Neuronal stem cell (in vitro differentiated cells): ENCODE results near the gene ELANE.
A peak's percentile ranks its signal among the peaks of the same experiment; 100 is the strongest.
"Not testable (repeated sequence)": the region's sequence is repeated elsewhere in the genome, so short reads cannot be mapped to it uniquely, and the experiment has no call there.

Experiments
- DNase-seq: peaks from one replicate; pipeline ENCODE4 v3.0.0-alpha.2; 2013; ENCODE audit warnings: low spot score
- H2AFZ ChIP-seq: one replicate; pipeline ENCODE4 v1.6.1; 2013; ENCODE audit warnings: mild to moderate bottlenecking, low read length, inconsistent platforms
- H2AK5ac ChIP-seq: 2 replicates; pipeline ENCODE4 v1.6.1; 2013; ENCODE audit warnings: low read depth, mild to moderate bottlenecking, inconsistent platforms, low read length, moderate library complexity, mixed read lengths
- H2BK120ac ChIP-seq: 2 replicates; pipeline ENCODE4 v1.6.1; 2013; ENCODE audit warnings: low read depth, mild to moderate bottlenecking, inconsistent platforms, low read length, moderate library complexity, mixed read lengths
- H2BK12ac ChIP-seq: one replicate; pipeline ENCODE4 v1.6.1; 2013; ENCODE audit warnings: low read length, inconsistent platforms
- H2BK15ac ChIP-seq: 2 replicates; pipeline ENCODE4 v1.6.1; 2013; ENCODE audit warnings: mild to moderate bottlenecking, low read length, inconsistent platforms, mixed read lengths
- H2BK5ac ChIP-seq: one replicate; pipeline ENCODE4 v1.6.1; 2013; ENCODE audit warnings: inconsistent platforms, mild to moderate bottlenecking, low read length, moderate library complexity
- H3K14ac ChIP-seq: one replicate; pipeline ENCODE4 v1.6.1; 2013; ENCODE audit warnings: low read length, inconsistent platforms
- H3K18ac ChIP-seq: 2 replicates; pipeline ENCODE4 v1.6.1; 2013; ENCODE audit warnings: low read length, inconsistent platforms
- H3K23ac ChIP-seq: 2 replicates; pipeline ENCODE4 v1.6.1; 2013; ENCODE audit warnings: low read depth, mild to moderate bottlenecking, mixed read lengths, low read length, inconsistent platforms; ENCODE audit not compliant: poor library complexity
- H3K27ac ChIP-seq: replicated peaks from 3 replicates; pipeline ENCODE4 v1.5.1; 2013; ENCODE audit warnings: low read length, inconsistent platforms
- H3K27me3 ChIP-seq, 3 experiments: 2 replicates each; pipeline ENCODE4 v1.6.1; 2013; ENCODE audit warnings: low read length in 3 of 3, mild to moderate bottlenecking in 2 of 3, inconsistent platforms in 1 of 3, low read depth in 1 of 3, mixed read lengths in 1 of 3, moderate library complexity in 1 of 3; ENCODE audit not compliant: control insufficient read depth in 3 of 3, insufficient read depth in 3 of 3
- H3K36me3 ChIP-seq, 2 donors: replicated peaks in 1 of 2; 2 replicates each; pipeline ENCODE4 v1.6.1; 2013; ENCODE audit warnings: low read length in 2 of 2; ENCODE audit not compliant: control insufficient read depth in 2 of 2, insufficient read depth in 2 of 2
- H3K4ac ChIP-seq: 2 replicates; pipeline ENCODE4 v1.6.1; 2013; ENCODE audit warnings: inconsistent platforms, mild to moderate bottlenecking, low read length, moderate library complexity
- H3K4me1 ChIP-seq, 2 donors: 1 replicate in 1 of 2; 2 replicates in 1 of 2; pipeline ENCODE4 v1.6.1; 2013; ENCODE audit warnings: low read length in 2 of 2, low read depth in 1 of 2; ENCODE audit not compliant: control insufficient read depth in 2 of 2, insufficient read depth in 1 of 2
- H3K4me2 ChIP-seq: one replicate; pipeline ENCODE4 v1.6.1; 2013; ENCODE audit warnings: mild to moderate bottlenecking, low read length, inconsistent platforms; ENCODE audit not compliant: insufficient read depth, poor library complexity, severe bottlenecking
- H3K4me3 ChIP-seq, 2 donors: 2 replicates each; pipeline ENCODE4 v1.5.1; 2013; ENCODE audit warnings: low read length in 2 of 2, mild to moderate bottlenecking in 2 of 2, inconsistent platforms in 1 of 2, moderate library complexity in 1 of 2
- H3K79me1 ChIP-seq: one replicate; pipeline ENCODE4 v1.6.1; 2013; ENCODE audit warnings: low read depth, mild to moderate bottlenecking, inconsistent platforms, low read length, moderate library complexity
- H3K9ac ChIP-seq: one replicate; pipeline ENCODE4 v1.6.1; 2013; ENCODE audit warnings: mild to moderate bottlenecking, low read depth, low read length, inconsistent platforms; ENCODE audit not compliant: poor library complexity
- H3K9me3 ChIP-seq, 2 donors: replicated peaks in 1 of 2; 2 replicates each; pipeline versions ENCODE3 to v1.6.1; 2013; ENCODE audit warnings: low read length in 2 of 2, mild to moderate bottlenecking in 2 of 2, inconsistent platforms in 1 of 2, low read depth in 1 of 2, mixed read lengths in 1 of 2, moderate library complexity in 1 of 2; ENCODE audit not compliant: control insufficient read depth in 2 of 2, insufficient read depth in 1 of 2
- H4K8ac ChIP-seq: one replicate; pipeline ENCODE4 v1.6.1; 2013; ENCODE audit warnings: low read depth, mild to moderate bottlenecking, inconsistent platforms, low read length, moderate library complexity
- H4K91ac ChIP-seq: one replicate; pipeline ENCODE4 v1.6.1; 2013; ENCODE audit warnings: low read length, low read depth, mild to moderate bottlenecking, inconsistent platforms; ENCODE audit not compliant: poor library complexity
- WGBS, 2 donors: extraction: QIAGEN DNeasy Blood & Tissue Kit; methylation state at CpG; one replicate each; pipeline ENCODE4 v1.1.7; 2013; ENCODE audit warnings: missing lambda C conversion rate in 2 of 2, mixed read lengths in 1 of 2; ENCODE audit not compliant: insufficient read length in 2 of 2, insufficient replicate concordance in 1 of 2; ENCODE audit errors: extremely low coverage in 2 of 2; 5-methylcytosine and 5-hydroxymethylcytosine counted together

ELANE gene

DNA sequence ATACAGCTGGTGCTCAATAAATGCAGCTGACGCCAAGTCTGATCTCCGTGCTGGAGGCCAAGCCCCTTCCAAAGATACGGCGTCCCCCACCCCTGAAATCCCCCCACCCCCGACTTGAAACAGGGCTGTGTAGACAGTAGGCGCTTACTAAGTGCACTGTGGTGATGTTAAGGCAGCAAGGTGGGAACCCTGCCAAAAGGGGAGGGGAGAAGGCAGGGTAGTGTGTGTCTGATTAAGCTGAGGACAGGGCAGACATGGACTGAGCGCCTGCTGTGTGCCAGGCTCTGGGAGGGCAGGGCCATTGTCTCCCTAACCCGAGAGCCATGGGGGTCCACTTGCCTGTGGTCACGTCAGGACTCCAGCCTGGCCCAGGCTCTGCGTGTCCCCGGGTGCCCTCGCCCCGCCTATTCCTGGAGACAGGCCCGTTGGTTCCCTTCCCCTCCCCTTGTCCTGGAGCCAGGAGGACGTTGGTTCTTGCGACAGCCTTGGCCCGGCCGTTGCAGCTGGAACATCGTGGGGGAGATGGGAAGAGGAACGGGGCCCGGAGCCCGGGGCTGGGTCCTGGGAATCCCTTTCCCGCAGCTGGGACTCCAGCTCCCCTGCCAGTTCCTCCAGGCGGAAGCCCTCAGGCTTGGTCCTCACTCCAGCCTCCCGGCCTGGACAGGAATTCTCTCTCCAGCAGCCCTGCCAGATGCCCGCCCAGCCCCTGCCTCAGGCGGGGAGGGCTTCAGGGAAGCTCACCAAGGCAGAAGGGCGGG is 1.7 kb upstream of the ELANE start:
- Histone ChIP-seq H3K4me2 (no peak overlapping the region), H3K23ac (peak overlapping the region; percentile 55), H3K27ac (no peak overlapping the region), H3K14ac (peak overlapping the region; percentile 71), H3K4me3 (no peak overlapping the region), H3K18ac (peak overlapping the region; percentile 74), H3K4ac (peak overlapping the region; percentile 95), H2BK15ac (peak overlapping the region; percentile 94), H2BK12ac (peak overlapping the region; percentile 73), H4K91ac (no peak overlapping the region), H3K27me3 (peaks cover 0 to 28% (median 0%) of the 10 kb centered on the region in 3 experiments), H3K9me3 (no peaks in the 10 kb centered on the region), H3K9ac (peak overlapping the region; percentile 21), H2AFZ (peak overlapping the region; percentile 86), H2BK5ac (peak overlapping the region; percentile 13), H3K4me1 (peaks cover 5 to 9% of the 10 kb centered on the region in 2 donors), H3K79me1 (peaks cover 2% of the 10 kb centered on the region), H2AK5ac (peak overlapping the region; percentile 84), H4K8ac (peak overlapping the region; percentile 43), H2BK120ac (no peak overlapping the region), H3K36me3 (no peaks in the 10 kb centered on the region)
- DNase-seq = no peak
- no CpG with 5 or more reads among the region's 28 CpGs for WGBS, 2 donors

GRCh38 chr19:850979-851335 is 1.1 kb upstream of the ELANE start:
- Histone ChIP-seq H3K4me1 (peaks cover 2 to 4% of the 10 kb centered on the region in 2 donors), H3K36me3 (no peaks in the 10 kb centered on the region), H3K14ac (no peak overlapping the region), H3K27ac (no peak overlapping the region), H2BK12ac (no peak overlapping the region), H3K23ac (no peak overlapping the region), H4K8ac (peak overlapping the region; percentile 43), H4K91ac (no peak overlapping the region), H3K4me3 (no peak overlapping the region), H2AFZ (peak overlapping the region; percentile 86), H2BK15ac (peak overlapping the region; percentile 94), H3K9me3 (no peaks in the 10 kb centered on the region), H3K4ac (no peak overlapping the region), H2BK5ac (peak overlapping the region; percentile 13), H3K27me3 (peaks cover 0 to 23% (median 0%) of the 10 kb centered on the region in 3 experiments), H2BK120ac (no peak overlapping the region), H3K4me2 (no peak overlapping the region), H2AK5ac (peak overlapping the region; percentile 84), H3K18ac (peak overlapping the region; percentile 74), H3K79me1 (peaks cover 2% of the 10 kb centered on the region), H3K9ac (no peak overlapping the region)
- DNase-seq = no peak
- WGBS, 2 donors = no CpG with 5 or more reads among the region's 13 CpGs

- Histone ChIP-seq H2BK120ac (no peak overlapping the region), H3K23ac (no peak overlapping the region), H3K27me3 (peaks cover 0 to 6% (median 0%) of the 10 kb centered on the region in 3 experiments), H3K18ac (no peak overlapping the region), H3K36me3 (no peaks in the 10 kb centered on the region), H2AK5ac (peak overlapping the region; percentile 46), H4K91ac (no peak overlapping the region), H3K79me1 (no peaks in the 10 kb centered on the region), H3K4me3 (no peak overlapping the region), H3K4ac (no peak overlapping the region), H2BK5ac (no peak overlapping the region), H3K27ac (no peak overlapping the region), H2BK15ac (no peak overlapping the region), H3K9ac (no peak overlapping the region), H3K4me2 (no peak overlapping the region), H2BK12ac (no peak overlapping the region), H3K9me3 (no peaks in the 10 kb centered on the region), H4K8ac (no peak overlapping the region), H2AFZ (no peak overlapping the region), H3K14ac (no peak overlapping the region), H3K4me1 (peaks cover 0 to 3% of the 10 kb centered on the region in 2 donors)
- WGBS, 2 donors = no CpG with 5 or more reads among the region's 67 CpGs
- no peak for DNase-seq
Measured at GRCh38 chr19:853014-853585, 997 bp downstream of the ELANE start.

- WGBS, 2 donors = no CpG with 5 or more reads among the region's 17 CpGs
- not testable (repeated sequence) for H3K79me1 ChIP-seq, H2BK120ac ChIP-seq, H3K18ac ChIP-seq, H3K27me3 ChIP-seq, H2BK15ac ChIP-seq, H4K8ac ChIP-seq, H2AK5ac ChIP-seq, H3K4me1 ChIP-seq, H3K4me2 ChIP-seq, H3K23ac ChIP-seq, H3K36me3 ChIP-seq, H2BK5ac ChIP-seq, DNase-seq, H4K91ac ChIP-seq, H3K14ac ChIP-seq, H3K9me3 ChIP-seq, H2AFZ ChIP-seq, H2BK12ac ChIP-seq, H3K9ac ChIP-seq, H3K4me3 ChIP-seq, H3K27ac ChIP-seq, H3K4ac ChIP-seq
Measured at GRCh38 chr19:853614-854220, 1.6 kb downstream of the ELANE start.
